ENCODE results near the gene PRKCQ.

PRKCQ gene

GRCh38 chr10:6431861-6432260, 148.2 kb downstream of the PRKCQ start:
- no peak for DNase-seq

GRCh38 chr10:6431186-6431585, 148.9 kb downstream of the PRKCQ start:
- no peak for DNase-seq

GRCh38 chr10:6430423-6430980, 149.6 kb downstream of the PRKCQ start:
- DNase-seq: no peak

- no peak for DNase-seq
Measured at GRCh38 chr10:6427357-6427959, 152.6 kb downstream of the PRKCQ start.

- no peak for DNase-seq
Measured at GRCh38 chr10:6426317-6426716, 153.8 kb downstream of the PRKCQ start.

- DNase-seq: no peak
Measured at GRCh38 chr10:6423413-6424170, 156.5 kb downstream of the PRKCQ start.

- DNase-seq: peak; percentile 61
Measured at GRCh38 chr10:6423004-6423403, 157.1 kb downstream of the PRKCQ start.

GRCh38 chr10:6418613-6419216, 161.4 kb downstream of the PRKCQ start:
- DNase-seq: no peak

GRCh38 chr10:6418167-6418566, 161.9 kb downstream of the PRKCQ start:
- DNase-seq: no peak

- no peak for DNase-seq
Measured at GRCh38 chr10:6416892-6417512, 163.1 kb downstream of the PRKCQ start.

- DNase-seq: no peak
Measured at GRCh38 chr10:6411436-6411835, 168.6 kb downstream of the PRKCQ start.

GRCh38 chr10:6410830-6411229, 169.2 kb downstream of the PRKCQ start:
- DNase-seq: no peak

- DNase-seq: no peak
Measured at GRCh38 chr10:6409971-6410643, 170.0 kb downstream of the PRKCQ start.

- no peak for DNase-seq
Measured at GRCh38 chr10:6408799-6409198, 171.3 kb downstream of the PRKCQ start.

GRCh38 chr10:6407034-6407721, 172.9 kb downstream of the PRKCQ start:
- no peak for DNase-seq

GRCh38 chr10:6406220-6407033, 173.6 kb downstream of the PRKCQ start:
- DNase-seq: no peak

- DNase-seq: no peak
Measured at GRCh38 chr10:6405713-6406112, 174.4 kb downstream of the PRKCQ start.

- DNase-seq: no peak
Measured at GRCh38 chr10:6404127-6405072, 175.7 kb downstream of the PRKCQ start.

- DNase-seq: no peak
Measured at GRCh38 chr10:6402960-6403359, 177.1 kb downstream of the PRKCQ start.

- no peak for DNase-seq
Measured at GRCh38 chr10:6402349-6402709, 177.7 kb downstream of the PRKCQ start.
